CD4-positive, alpha-beta T cell treated with Interleukin-21 for 1 hour (primary cell): Measurements from ENCODE around the gene RECK.
A peak's percentile ranks its signal among the peaks of the same experiment; 100 is the strongest.
"Not testable (repeated sequence)": the region's sequence is repeated elsewhere in the genome, so short reads cannot be mapped to it uniquely, and the experiment has no call there.

Experiments used
- DNase-seq: peaks from one replicate; pipeline ENCODE4 v3.0.0-alpha.2; 2020

The RECK gene

GRCh38 chr9:36118706-36119105 is 82.0 kb downstream of the RECK start:
- no peak for DNase-seq

GRCh38 chr9:36119476-36119875 is 82.8 kb downstream of the RECK start:
- DNase-seq, result no peak

GRCh38 chr9:36120705-36121104 is 84.0 kb downstream of the RECK start:
- no peak for DNase-seq

- no peak for DNase-seq
These were observed 85.3 kb downstream of the RECK start for GRCh38 chr9:36121971-36122370.

- no peak for DNase-seq
These were observed 86.8 kb downstream of the RECK start for GRCh38 chr9:36123515-36123914.

GRCh38 chr9:36125062-36125855 is 88.5 kb downstream of the RECK start:
- no peak for DNase-seq

- DNase-seq, result no peak
These were observed 89.5 kb downstream of the RECK start for GRCh38 chr9:36126016-36126730.

- no peak for DNase-seq
These were observed 91.0 kb downstream of the RECK start for GRCh38 chr9:36127652-36128244.

GRCh38 chr9:36128349-36128748 is 91.6 kb downstream of the RECK start:
- DNase-seq, result no peak

- no peak for DNase-seq
These were observed 92.4 kb downstream of the RECK start for GRCh38 chr9:36129139-36129538.

GRCh38 chr9:36131666-36132065 is 95.0 kb downstream of the RECK start:
- DNase-seq, result not testable (repeated sequence)

- DNase-seq, result no peak
These were observed 95.4 kb downstream of the RECK start for GRCh38 chr9:36132086-36132485.

GRCh38 chr9:36134761-36135505 is 98.2 kb downstream of the RECK start:
- no peak for DNase-seq

- no peak for DNase-seq
These were observed 99.1 kb downstream of the RECK start for GRCh38 chr9:36135741-36136271.

- DNase-seq, result peak; percentile 79
These were observed 99.7 kb downstream of the RECK start, which contains the start of gene GLIPR2 for GRCh38 chr9:36136272-36136893. Gene GLIPR2 (plus strand): TSS chr9:36136733. CDS start chr9:36136779, 46 bp downstream.

GRCh38 chr9:36136894-36137391 is 100.2 kb downstream of the RECK start:
- no peak for DNase-seq

- no peak for DNase-seq
These were observed 100.8 kb downstream of the RECK start for GRCh38 chr9:36137392-36138004.

GRCh38 chr9:36138496-36138895 is 101.8 kb downstream of the RECK start:
- no peak for DNase-seq

GRCh38 chr9:36138901-36139300 is 102.2 kb downstream of the RECK start:
- no peak for DNase-seq

GRCh38 chr9:36140086-36141084 is 103.7 kb downstream of the RECK start:
- DNase-seq, result peak; percentile 52
